ENCODE measurements around the gene KANSL2. TPM values are rescaled to one million over a fixed set of nuclear protein-coding genes. Genes with fewer than 3 reads are reported as not detected.
"Not testable (repeated sequence)": the region's sequence is repeated elsewhere in the genome, so short reads cannot be mapped to it uniquely, and the experiment has no call there.

Gene KANSL2
- total RNA-seq, 1 experiment from 2014 or later: 21.8 TPM

- peaks cover 15% of the 10 kb centered on the region for H3K4me1 ChIP-seq (replicated peaks; ENCODE audit: insufficient read depth)
- H3K9me3 ChIP-seq (ENCODE audit: insufficient read depth, low read depth): no peaks in the 10 kb centered on the region
- H4K20me1 ChIP-seq (ENCODE audit: insufficient read depth): peaks cover 57% of the 10 kb centered on the region
- peaks cover 83% of the 10 kb centered on the region for H3K79me2 ChIP-seq (ENCODE audit: low read depth)
- no peak overlapping the region for H3K27ac ChIP-seq
- no peaks in the 10 kb centered on the region for H3K9me2 ChIP-seq (ENCODE audit: insufficient read depth)
- H3K4me3 ChIP-seq: no peak overlapping the region
- intact Hi-C loops (cut with micrococcal nuclease; ENCODE audit: unreplicated experiment): no loop called here
- TF ChIP-seq EZH2 (IDR thresholded peaks at IDR 0.05; ENCODE audit: low read depth): no peak
- TF ChIP-seq CTCF (conservative IDR thresholded peaks at IDR 0.05): no peak
- H3K4me2 ChIP-seq: no peak overlapping the region
- CTCF ChIA-PET: no interaction called here
- BruUV-seq (replicated peaks): no TSS peak
- peaks cover 20% of the 10 kb centered on the region for H3F3A ChIP-seq (ENCODE audit: insufficient read depth, low read depth)
- H2AFZ ChIP-seq: no peak overlapping the region
- POLR2A ChIA-PET (ENCODE audit: unreplicated experiment): no interaction called here
- peaks cover 40% of the 10 kb centered on the region for H3K36me3 ChIP-seq (ENCODE audit: low read depth)
- H3K27me3 ChIP-seq (ENCODE audit: insufficient read depth, low read depth): no peaks in the 10 kb centered on the region
- DNase-seq: no peak
Measured at GRCh38 chr12:48712209-48712608, 30.2 kb upstream of the KANSL2 start.

GRCh38 chr12:48698822-48699221, 16.8 kb upstream of the KANSL2 start:
- DNase-seq; H3K4me3 ChIP-seq; CTCF ChIA-PET; H3K4me1 ChIP-seq (replicated peaks; ENCODE audit: insufficient read depth); BruUV-seq (replicated peaks); H3K27ac ChIP-seq; intact Hi-C loops (cut with micrococcal nuclease; ENCODE audit: unreplicated experiment); H3K4me2 ChIP-seq; POLR2A ChIA-PET (ENCODE audit: unreplicated experiment); H3K27me3 ChIP-seq (ENCODE audit: insufficient read depth, low read depth); H3K9me2 ChIP-seq (ENCODE audit: insufficient read depth); H2AFZ ChIP-seq; H3K9me3 ChIP-seq (ENCODE audit: insufficient read depth, low read depth): not testable (repeated sequence)
- Histone ChIP-seq H3F3A (ENCODE audit: insufficient read depth, low read depth) (peaks cover 32% of the 10 kb centered on the region; the same call in 1 of the 2 replicates), H3K36me3 (ENCODE audit: low read depth) (peaks cover 44% of the 10 kb centered on the region), H4K20me1 (ENCODE audit: insufficient read depth) (peaks cover 40% of the 10 kb centered on the region), H3K79me2 (ENCODE audit: low read depth) (peaks cover 23% of the 10 kb centered on the region)

GRCh38 chr12:48696626-48697025, 14.6 kb upstream of the KANSL2 start:
- CTCF ChIA-PET: no interaction called here
- H3K9me2 ChIP-seq (ENCODE audit: insufficient read depth): no peaks in the 10 kb centered on the region
- no peak overlapping the region for H3K27ac ChIP-seq
- TF ChIP-seq CTCF (conservative IDR thresholded peaks at IDR 0.05) (no peak), EZH2 (IDR thresholded peaks at IDR 0.05; ENCODE audit: low read depth) (no peak)
- peaks cover 21% of the 10 kb centered on the region; the same call in 1 of the 2 replicates for H3F3A ChIP-seq (ENCODE audit: insufficient read depth, low read depth)
- H3K9me3 ChIP-seq (ENCODE audit: insufficient read depth, low read depth): no peaks in the 10 kb centered on the region; the same call in 1 of the 2 replicates
- peaks cover 39% of the 10 kb centered on the region for H3K36me3 ChIP-seq (ENCODE audit: low read depth)
- no peaks in the 10 kb centered on the region for H3K27me3 ChIP-seq (ENCODE audit: insufficient read depth, low read depth)
- no peak overlapping the region for H2AFZ ChIP-seq
- DNase-seq: no peak
- peaks cover 25% of the 10 kb centered on the region for H4K20me1 ChIP-seq (ENCODE audit: insufficient read depth)
- no peaks in the 10 kb centered on the region for H3K4me1 ChIP-seq (replicated peaks; ENCODE audit: insufficient read depth)
- POLR2A ChIA-PET (ENCODE audit: unreplicated experiment): no interaction called here
- BruUV-seq (replicated peaks): no TSS peak
- H3K79me2 ChIP-seq (ENCODE audit: low read depth): peaks cover 6% of the 10 kb centered on the region; the same call in 1 of the 2 replicates
- no peak overlapping the region for H3K4me3 ChIP-seq
- intact Hi-C loops (cut with micrococcal nuclease; ENCODE audit: unreplicated experiment): no loop called here
- no peak overlapping the region for H3K4me2 ChIP-seq

GRCh38 chr12:48695859-48696258, 13.8 kb upstream of the KANSL2 start:
- Histone ChIP-seq H3K79me2 (ENCODE audit: low read depth) (peaks cover 5% of the 10 kb centered on the region; the same call in 1 of the 2 replicates), H3K9me2 (ENCODE audit: insufficient read depth) (no peaks in the 10 kb centered on the region), H3K9me3 (ENCODE audit: insufficient read depth, low read depth) (no peaks in the 10 kb centered on the region; the same call in 1 of the 2 replicates), H3K27ac (no peak overlapping the region), H3K27me3 (ENCODE audit: insufficient read depth, low read depth) (no peaks in the 10 kb centered on the region), H3K4me3 (no peak overlapping the region), H3K4me2 (no peak overlapping the region), H3F3A (ENCODE audit: insufficient read depth, low read depth) (peaks cover 17% of the 10 kb centered on the region; the same call in 1 of the 2 replicates), H3K4me1 (replicated peaks; ENCODE audit: insufficient read depth) (no peaks in the 10 kb centered on the region), H3K36me3 (ENCODE audit: low read depth) (peaks cover 45% of the 10 kb centered on the region), H4K20me1 (ENCODE audit: insufficient read depth) (peaks cover 25% of the 10 kb centered on the region), H2AFZ (no peak overlapping the region)
- intact Hi-C loops (cut with micrococcal nuclease; ENCODE audit: unreplicated experiment): no loop called here
- ChIA-PET POLR2A (ENCODE audit: unreplicated experiment) (no interaction called here), CTCF (no interaction called here)
- no TSS peak for BruUV-seq (replicated peaks)
- DNase-seq: no peak
- TF ChIP-seq EZH2 (IDR thresholded peaks at IDR 0.05; ENCODE audit: low read depth): no peak
- no peak for TF ChIP-seq CTCF (conservative IDR thresholded peaks at IDR 0.05)
